Peyer's patch (tissue), 4 donors: ENCODE results near the gene SHROOM2. TPM values are rescaled to one million over a fixed set of nuclear protein-coding genes. Genes with fewer than 3 reads are reported as not detected.

ENCODE experiments used
- DNase-seq, 3 donors: peaks; one replicate each; pipeline ENCODE4 v3.0.0-alpha.2; 2017 to 2019
- H3K27ac ChIP-seq, 4 donors: fragments of 200-600 bp; sonication (generic); one replicate each; pipeline ENCODE4 v1.5.1; 2016 to 2019
- H3K27me3 ChIP-seq, 2 donors: fragments of 200-600 bp; sonication (generic); one replicate each; pipeline ENCODE4 v1.5.1; 2019
- H3K36me3 ChIP-seq, 3 donors: fragments of 200-600 bp; sonication (generic); one replicate each; pipeline ENCODE4 v1.5.1; 2016 to 2019
- H3K4me1 ChIP-seq, 4 donors: fragments of 200-600 bp; sonication (generic); one replicate each; pipeline ENCODE4 v1.5.1; 2016 to 2019
- H3K4me3 ChIP-seq, 4 donors: fragments of 200-600 bp; sonication (generic); 1 replicate in 3 of 4; 2 replicates in 1 of 4; pipeline ENCODE4 v1.5.1; 2016 to 2019; ENCODE audit warnings: mild to moderate bottlenecking in 1 of 4
- H3K9me3 ChIP-seq, 4 donors: fragments of 200-600 bp; sonication (generic); one replicate each; pipeline ENCODE4 v1.5.1; 2016 to 2019; ENCODE audit warnings: mild to moderate bottlenecking in 1 of 4
- CTCF ChIP-seq, 6 experiments: fragments of 450-650 bp in 4 of 6; fragments of 200-600 bp in 2 of 6; sonication (generic) in 1 of 6; IDR thresholded peaks; one replicate each; pipeline ENCODE4 v1.5.1; 2017 to 2019; ENCODE audit warnings: antibody characterized with exemption in 6 of 6, mild to moderate bottlenecking in 3 of 6, moderate library complexity in 1 of 6
- POLR2A ChIP-seq, 2 donors: fragments of 450-650 bp; IDR thresholded peaks; one replicate each; pipeline ENCODE4 v1.5.1; 2017; ENCODE audit warnings: antibody characterized with exemption in 2 of 2, mild to moderate bottlenecking in 2 of 2, moderate library complexity in 2 of 2
- total RNA-seq, 4 donors: library from RNA; depleted of rRNA; stranded (reverse); fragments of >200 nt; gene quantifications; one replicate each; pipeline ENCODE4 v1.1.0, GENCODE V29; 2016

Gene SHROOM2
- total RNA-seq, 4 donors from 2014 or later = 1.8 to 7.4 (median 3.3) TPM

- TF ChIP-seq POLR2A (IDR thresholded peaks at IDR 0.05) = no peak
- TF ChIP-seq CTCF (IDR thresholded peaks at IDR 0.05) = no peak
- Histone ChIP-seq H3K27ac (no peak overlapping the region), H3K4me1 (no peaks in the 10 kb centered on the region), H3K9me3 (no peaks in the 10 kb centered on the region), H3K4me3 (no peak overlapping the region), H3K36me3 (no peaks in the 10 kb centered on the region), H3K27me3 (no peaks in the 10 kb centered on the region)
- DNase-seq = no peak
Measured at GRCh38 chrX:9961750-9962149, 175.5 kb downstream of the SHROOM2 start.

- no peak within 1 kb of the TSS for H3K27ac ChIP-seq
- H3K27me3 ChIP-seq = no peaks in the 10 kb centered on the region
- no peaks in the 10 kb centered on the region for H3K9me3 ChIP-seq
- TF ChIP-seq CTCF (IDR thresholded peaks at IDR 0.05) = no peak
- TF ChIP-seq POLR2A (IDR thresholded peaks at IDR 0.05) = no peak
- H3K4me3 ChIP-seq = no peak within 1 kb of the TSS
- H3K4me1 ChIP-seq = no peaks in the 10 kb centered on the region
- no peaks in the 10 kb centered on the region for H3K36me3 ChIP-seq
- no peak for DNase-seq
Measured at GRCh38 chrX:9966775-9967408, 180.7 kb downstream of the SHROOM2 start, which contains the start of gene CLDN34. CLDN34 (plus strand) TSS chrX:9967358; CDS start chrX:9967358, 0 bp downstream.

GRCh38 chrX:9977635-9978034, 191.4 kb downstream of the SHROOM2 start:
- no peak overlapping the region for H3K4me3 ChIP-seq
- H3K27ac ChIP-seq = no peak overlapping the region
- no peaks in the 10 kb centered on the region for H3K27me3 ChIP-seq
- DNase-seq = no peak
- no peaks in the 10 kb centered on the region for H3K4me1 ChIP-seq
- TF ChIP-seq CTCF (IDR thresholded peaks at IDR 0.05) (peak in 3 of 6 experiments; percentile 18 to 21 (median 19)), POLR2A (IDR thresholded peaks at IDR 0.05) (no peak)
- no peaks in the 10 kb centered on the region for H3K36me3 ChIP-seq
- no peaks in the 10 kb centered on the region for H3K9me3 ChIP-seq

GRCh38 chrX:9980401-9980800, 194.2 kb downstream of the SHROOM2 start:
- no peaks in the 10 kb centered on the region for H3K27me3 ChIP-seq
- H3K36me3 ChIP-seq = no peaks in the 10 kb centered on the region
- no peaks in the 10 kb centered on the region for H3K9me3 ChIP-seq
- H3K27ac ChIP-seq = no peak overlapping the region
- TF ChIP-seq POLR2A (IDR thresholded peaks at IDR 0.05) = no peak
- TF ChIP-seq CTCF (IDR thresholded peaks at IDR 0.05) = no peak
- no peaks in the 10 kb centered on the region for H3K4me1 ChIP-seq
- H3K4me3 ChIP-seq = no peak overlapping the region
- DNase-seq = peak in 1 of 3 donors; percentile 24

GRCh38 chrX:9980927-9981326, 194.7 kb downstream of the SHROOM2 start:
- Histone ChIP-seq H3K36me3 (no peaks in the 10 kb centered on the region), H3K4me3 (no peak overlapping the region), H3K9me3 (no peaks in the 10 kb centered on the region), H3K27ac (peak overlapping the region in 2 of 4 donors; percentile 22 to 27), H3K4me1 (no peaks in the 10 kb centered on the region), H3K27me3 (no peaks in the 10 kb centered on the region)
- DNase-seq = peak in 1 of 3 donors; percentile 31
- no peak for TF ChIP-seq CTCF (IDR thresholded peaks at IDR 0.05)
- TF ChIP-seq POLR2A (IDR thresholded peaks at IDR 0.05) = no peak
